HUES64 (cell line): Measurements from ENCODE around the gene TPRG1.

Source experiments
- H3K27ac ChIP-seq: 2 replicates; pipeline ENCODE4 v1.7.0; 2013; ENCODE audit warnings: low read depth, low read length, inconsistent platforms
- H3K27me3 ChIP-seq: 2 replicates; pipeline ENCODE4 v1.6.1; 2013; ENCODE audit warnings: mild to moderate bottlenecking, low read length; ENCODE audit not compliant: insufficient read depth
- H3K36me3 ChIP-seq: 2 replicates; pipeline ENCODE4 v1.6.1; 2013; ENCODE audit warnings: mild to moderate bottlenecking, low read length; ENCODE audit not compliant: insufficient read depth
- H3K4me1 ChIP-seq: 2 replicates; pipeline ENCODE4 v1.6.1; 2013; ENCODE audit warnings: mild to moderate bottlenecking, low read length, moderate library complexity; ENCODE audit not compliant: insufficient read depth
- H3K4me3 ChIP-seq: 2 replicates; pipeline ENCODE4 v1.5.1; 2013; ENCODE audit warnings: mild to moderate bottlenecking, low read length, moderate library complexity
- H3K9ac ChIP-seq: 2 replicates; pipeline ENCODE4 v1.6.1; 2013; ENCODE audit warnings: mild to moderate bottlenecking, low read depth, low read length
- H3K9me3 ChIP-seq: 2 replicates; pipeline ENCODE4 v1.6.1; 2013; ENCODE audit warnings: low read depth, low read length; ENCODE audit not compliant: insufficient read depth
- WGBS: fragments of 150-250, 120-280 bp; methylation state at CpG from one replicate; pipeline ENCODE4 v1.1.7; 2013; ENCODE audit warnings: missing lambda C conversion rate; 5-methylcytosine and 5-hydroxymethylcytosine counted together

The TPRG1 gene

DNA sequence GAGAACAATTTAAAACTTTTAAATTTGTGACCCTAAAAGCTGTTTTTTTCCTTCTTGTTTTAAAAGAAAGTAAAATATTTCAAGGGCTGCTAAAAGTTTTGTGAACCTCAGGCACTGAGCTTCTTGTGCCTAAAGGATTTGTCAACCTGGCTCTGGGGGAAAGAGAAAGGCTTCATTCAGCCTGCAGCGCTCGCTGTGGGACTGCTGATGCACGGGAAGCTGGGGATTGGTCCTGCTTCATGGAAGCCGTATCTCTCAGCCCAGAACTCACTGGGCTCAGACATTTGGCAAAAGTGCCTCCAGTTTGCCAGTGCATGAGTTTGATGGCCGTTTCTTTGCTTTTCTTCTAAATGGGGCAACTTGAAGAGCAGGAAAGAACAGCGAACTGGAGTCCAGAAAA is 30.8 kb downstream of the TPRG1 start:
- Histone ChIP-seq H3K4me1 (no peaks in the 10 kb centered on the region), H3K4me3 (no peak overlapping the region), H3K9ac (no peak overlapping the region), H3K27ac (no peak overlapping the region), H3K27me3 (no peaks in the 10 kb centered on the region), H3K36me3 (no peaks in the 10 kb centered on the region), H3K9me3 (no peaks in the 10 kb centered on the region)
- 90% methylated on average over 6 of the region's 6 CpGs for WGBS

DNA sequence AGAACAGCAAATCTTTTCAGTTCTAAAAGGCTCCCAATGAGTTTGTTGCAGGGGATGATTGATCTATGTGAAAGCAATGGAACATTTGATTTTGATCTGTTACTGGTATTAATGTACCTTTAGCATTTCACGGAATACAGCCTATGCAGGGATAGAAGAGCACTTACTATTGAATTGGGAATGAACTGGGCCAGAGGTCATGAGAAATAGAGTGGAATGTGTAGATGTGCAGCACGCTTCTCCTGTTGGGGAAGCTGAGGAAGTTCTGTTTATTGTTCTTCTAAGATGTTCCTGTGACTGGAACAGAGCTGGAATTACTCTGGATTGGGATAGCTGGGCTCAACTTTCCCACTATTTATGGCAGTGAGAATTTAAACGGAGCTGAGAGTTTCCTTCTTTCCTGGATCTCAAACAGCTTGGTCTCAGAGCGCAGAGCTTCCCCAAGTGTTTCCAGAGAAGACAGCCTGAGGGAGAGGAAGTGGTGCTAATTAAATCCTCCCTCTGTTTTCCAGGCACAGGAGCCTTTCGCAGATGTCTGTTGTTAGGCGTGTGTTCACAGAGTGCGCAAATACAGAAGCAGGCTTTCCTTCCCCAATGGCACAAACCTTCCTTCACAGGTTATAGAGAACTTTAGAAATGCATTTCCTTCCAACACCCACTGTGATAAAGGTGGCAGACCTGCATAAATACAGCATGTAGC is 32.5 kb downstream of the TPRG1 start:
- Histone ChIP-seq H3K4me1 (no peaks in the 10 kb centered on the region), H3K36me3 (no peaks in the 10 kb centered on the region), H3K4me3 (no peak overlapping the region), H3K9me3 (no peaks in the 10 kb centered on the region), H3K9ac (no peak overlapping the region), H3K27me3 (no peaks in the 10 kb centered on the region), H3K27ac (no peak overlapping the region)
- 91% methylated on average over 7 of the region's 7 CpGs for WGBS

DNA sequence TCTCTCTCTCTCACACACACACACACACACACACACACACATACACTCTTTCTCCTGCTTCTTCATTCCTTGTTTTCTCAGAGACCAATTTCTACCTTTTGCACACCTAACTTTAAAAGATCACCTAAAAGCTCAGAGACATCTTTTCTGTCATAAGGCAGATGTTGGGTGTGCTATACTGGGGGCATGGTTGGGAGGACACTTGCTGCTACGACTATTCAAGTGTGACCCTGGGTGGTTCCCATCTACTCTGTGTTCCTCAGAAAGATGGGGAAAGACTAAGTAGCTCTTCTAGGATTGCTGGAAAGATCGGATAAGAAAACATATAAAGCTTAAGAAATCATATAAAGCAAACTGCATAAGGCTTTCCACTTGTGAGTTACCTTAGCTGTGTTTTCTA is 33.2 kb downstream of the TPRG1 start:
- Histone ChIP-seq H3K27me3 (no peaks in the 10 kb centered on the region), H3K9me3 (no peaks in the 10 kb centered on the region), H3K36me3 (no peaks in the 10 kb centered on the region), H3K27ac (no peak overlapping the region), H3K4me3 (no peak overlapping the region), H3K9ac (no peak overlapping the region), H3K4me1 (no peaks in the 10 kb centered on the region)
- 92% methylated on average over 2 of the region's 2 CpGs for WGBS

DNA sequence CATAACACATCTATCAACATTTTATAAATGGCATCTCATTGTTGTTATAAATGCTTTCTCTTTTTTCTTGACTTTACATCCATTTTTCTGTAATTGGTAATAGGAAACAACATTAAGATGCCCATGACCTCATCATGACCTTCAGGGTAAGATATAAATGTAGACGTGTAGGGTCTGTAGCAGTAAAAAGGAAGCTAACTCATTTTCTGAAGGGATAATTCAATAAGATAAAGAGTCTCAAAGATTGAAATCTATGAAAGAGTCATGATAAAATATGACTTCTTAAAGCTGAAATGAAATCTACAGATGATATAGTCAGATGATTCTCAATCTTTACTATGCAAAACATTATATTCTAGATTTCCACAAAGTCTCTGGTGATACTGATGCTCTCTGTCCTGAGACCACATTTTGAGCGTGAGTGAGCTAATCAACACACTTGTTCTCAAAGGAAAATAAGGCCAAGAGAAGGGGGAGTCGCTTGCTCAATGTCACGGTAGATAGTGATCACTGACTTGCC is 38.5 kb downstream of the TPRG1 start:
- no peaks in the 10 kb centered on the region for H3K4me1 ChIP-seq
- no peaks in the 10 kb centered on the region for H3K27me3 ChIP-seq
- no peak overlapping the region for H3K27ac ChIP-seq
- no peak overlapping the region for H3K4me3 ChIP-seq
- no peaks in the 10 kb centered on the region for H3K36me3 ChIP-seq
- no peak overlapping the region for H3K9ac ChIP-seq
- WGBS: 92% methylated on average over 4 of the region's 4 CpGs
- no peaks in the 10 kb centered on the region for H3K9me3 ChIP-seq

DNA sequence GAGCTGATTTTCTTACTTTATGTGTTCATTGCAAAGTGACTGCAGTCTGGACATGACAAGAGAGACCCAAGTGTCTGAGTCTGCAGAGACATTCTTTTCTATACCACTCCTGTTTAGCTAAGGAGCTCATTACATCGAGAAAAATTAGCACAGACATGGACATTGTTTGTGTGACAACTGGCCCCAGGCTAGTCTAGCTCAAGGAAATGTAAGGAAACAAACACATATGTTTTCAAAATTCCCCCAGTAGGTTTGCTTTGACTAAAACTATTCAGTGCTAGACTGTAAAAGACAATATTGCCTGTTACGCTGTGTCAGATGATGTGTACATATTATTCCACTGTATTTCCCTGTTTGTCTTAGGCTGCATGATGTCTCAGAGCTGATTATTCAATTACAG is 40.9 kb downstream of the TPRG1 start:
- 94% methylated on average over 2 of the region's 2 CpGs for WGBS
- no peaks in the 10 kb centered on the region for H3K36me3 ChIP-seq
- H3K4me3 ChIP-seq: no peak overlapping the region
- H3K9me3 ChIP-seq: no peaks in the 10 kb centered on the region
- H3K4me1 ChIP-seq: no peaks in the 10 kb centered on the region
- no peak overlapping the region for H3K9ac ChIP-seq
- no peak overlapping the region for H3K27ac ChIP-seq
- H3K27me3 ChIP-seq: no peaks in the 10 kb centered on the region

DNA sequence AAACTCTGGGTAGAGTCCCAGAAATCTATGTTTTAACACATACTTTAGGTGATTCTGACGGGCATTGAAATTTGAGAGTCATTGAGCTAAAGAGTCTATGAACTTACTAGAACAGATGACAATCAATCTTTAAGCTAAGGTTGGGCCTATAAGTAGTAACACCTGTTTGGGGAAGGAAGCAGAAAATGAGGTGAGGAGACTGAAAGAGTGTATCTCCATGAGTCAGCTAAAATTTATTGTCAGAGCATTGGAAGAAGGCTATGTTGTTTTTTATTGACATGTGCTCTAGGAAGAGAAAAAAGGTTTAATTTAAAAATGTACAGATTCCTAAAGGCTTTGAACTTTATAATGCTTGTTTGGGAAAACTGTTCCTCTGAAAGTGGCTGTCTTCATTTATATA is 42.9 kb downstream of the TPRG1 start:
- H3K27ac ChIP-seq: no peak overlapping the region

DNA sequence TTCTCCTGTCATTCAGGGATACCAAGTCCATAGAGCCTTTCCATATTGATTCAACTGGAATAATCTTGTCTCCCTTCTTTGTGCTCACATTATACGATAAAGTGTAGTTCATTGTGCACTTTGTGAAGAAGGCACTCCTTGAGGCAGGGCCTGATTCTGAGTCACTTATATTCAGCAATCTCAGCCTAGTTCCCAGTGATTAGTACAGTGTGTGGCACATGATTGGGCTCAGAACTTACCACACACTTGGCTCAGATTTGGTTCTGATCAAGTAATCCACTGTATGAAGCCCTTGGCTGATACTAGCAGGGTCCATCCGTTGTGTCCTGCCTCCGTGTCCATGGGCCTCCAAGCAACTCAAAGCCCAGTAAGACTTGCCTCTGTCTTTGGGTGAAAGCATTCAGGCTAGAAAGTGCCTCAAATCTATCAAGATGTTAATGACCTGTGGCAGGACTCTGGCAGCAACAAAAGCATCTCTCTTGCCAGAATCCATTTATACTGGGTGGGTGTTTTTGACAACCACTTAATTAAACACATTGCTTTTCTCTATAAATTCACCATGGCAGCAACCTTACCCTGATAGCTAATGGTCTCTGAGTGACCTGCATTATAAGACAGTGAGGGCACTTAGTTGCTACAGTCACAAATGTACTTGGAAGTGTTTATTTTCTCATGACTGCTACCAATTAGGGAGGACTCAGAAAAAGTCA is 51.3 kb downstream of the TPRG1 start:
- no peak overlapping the region for H3K27ac ChIP-seq
- H3K27me3 ChIP-seq: no peaks in the 10 kb centered on the region
- WGBS: 98% methylated on average over 3 of the region's 3 CpGs
- no peak overlapping the region for H3K9ac ChIP-seq
- no peak overlapping the region for H3K4me3 ChIP-seq
- no peaks in the 10 kb centered on the region for H3K9me3 ChIP-seq
- no peaks in the 10 kb centered on the region for H3K36me3 ChIP-seq
- no peaks in the 10 kb centered on the region for H3K4me1 ChIP-seq

More for the DNA sequence above, 42.9 kb downstream of the TPRG1 start:
- Histone ChIP-seq H3K9me3 (no peaks in the 10 kb centered on the region), H3K27me3 (no peaks in the 10 kb centered on the region), H3K9ac (no peak overlapping the region), H3K4me3 (no peak overlapping the region), H3K36me3 (no peaks in the 10 kb centered on the region), H3K4me1 (no peaks in the 10 kb centered on the region)
- 90% methylated on average over 1 of the region's 1 CpG for WGBS

DNA sequence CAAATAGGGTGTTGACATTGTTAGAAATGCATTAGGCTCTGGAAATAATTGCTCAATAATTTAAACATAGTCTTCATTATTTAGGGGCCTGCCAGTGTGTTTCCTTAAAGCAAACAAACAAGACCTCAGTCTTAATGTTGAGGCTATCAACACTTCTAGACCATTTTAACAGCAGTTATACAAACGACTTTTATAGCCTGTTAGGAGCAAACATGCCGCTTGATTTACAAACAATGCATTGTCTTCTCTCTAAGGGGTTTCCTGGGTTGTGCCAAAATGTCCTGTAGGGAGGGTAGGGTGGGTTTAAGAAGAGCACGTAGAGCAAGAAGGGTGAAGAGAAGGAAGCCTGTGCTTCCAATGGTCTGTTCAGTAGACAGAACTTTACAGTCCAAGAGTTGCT is 53.7 kb downstream of the TPRG1 start:
- H3K4me1 ChIP-seq: no peaks in the 10 kb centered on the region
- no peaks in the 10 kb centered on the region for H3K9me3 ChIP-seq
- H3K9ac ChIP-seq: no peak overlapping the region
- no peaks in the 10 kb centered on the region for H3K27me3 ChIP-seq
- H3K4me3 ChIP-seq: no peak overlapping the region
- no peak overlapping the region for H3K27ac ChIP-seq
- no peaks in the 10 kb centered on the region for H3K36me3 ChIP-seq
- WGBS: 75% methylated on average over 3 of the region's 3 CpGs

DNA sequence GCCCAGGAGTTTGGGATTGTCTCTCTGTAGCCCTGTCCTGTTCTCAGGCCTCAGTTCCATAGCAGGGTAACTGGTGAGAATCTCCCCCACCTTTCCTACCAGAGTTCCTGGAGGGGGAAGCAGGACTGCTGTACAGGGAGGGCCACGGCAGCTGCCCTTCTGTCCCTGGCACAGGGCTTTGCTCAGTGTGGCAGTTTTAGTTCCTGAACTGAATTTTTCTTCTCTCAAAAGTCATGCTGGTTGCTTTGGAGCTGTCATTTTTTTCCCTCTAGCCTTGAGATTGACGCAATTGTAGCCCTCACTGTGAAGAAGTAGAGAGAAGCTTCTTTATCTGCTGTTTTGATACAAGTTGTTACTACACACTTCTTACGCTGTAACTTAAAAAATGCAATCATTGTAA is 55.5 kb downstream of the TPRG1 start:
- WGBS: 90% methylated on average over 2 of the region's 3 CpGs
- Histone ChIP-seq H3K4me1 (no peaks in the 10 kb centered on the region), H3K27me3 (no peaks in the 10 kb centered on the region), H3K9me3 (no peaks in the 10 kb centered on the region), H3K36me3 (no peaks in the 10 kb centered on the region), H3K4me3 (no peak overlapping the region), H3K9ac (no peak overlapping the region), H3K27ac (no peak overlapping the region)

DNA sequence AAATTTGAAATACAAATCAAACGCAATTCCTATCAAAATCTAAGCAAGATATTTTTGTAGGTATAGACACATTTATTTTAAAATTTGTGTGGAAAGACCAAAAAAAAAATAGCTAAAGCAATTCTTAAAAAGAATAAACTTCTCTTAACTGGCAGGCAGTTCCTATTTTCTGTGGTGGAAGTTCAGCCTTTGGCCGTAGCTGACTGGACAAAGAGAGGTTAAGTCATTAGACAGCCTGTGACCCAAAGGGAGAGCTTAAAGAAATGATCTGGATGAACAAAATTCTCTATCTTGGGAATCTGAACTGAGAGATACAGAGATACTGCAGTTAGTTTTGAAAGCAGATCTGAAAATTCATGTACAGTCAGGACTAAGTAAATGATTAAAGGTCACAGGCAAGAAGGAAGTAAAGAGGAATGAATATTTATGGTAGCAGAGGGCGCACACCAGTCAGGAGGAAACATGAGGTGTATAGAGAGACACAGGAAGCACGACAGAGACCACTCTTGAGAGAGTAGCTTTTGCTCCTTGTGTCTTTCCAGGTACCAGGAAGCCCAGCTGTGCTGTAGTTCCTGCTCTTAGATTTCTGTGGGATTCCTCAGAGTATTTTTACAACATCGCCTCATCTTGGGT is 57.5 kb downstream of the TPRG1 start:
- 90% methylated on average over 4 of the region's 5 CpGs for WGBS
- no peaks in the 10 kb centered on the region for H3K9me3 ChIP-seq
- no peaks in the 10 kb centered on the region for H3K4me1 ChIP-seq
- no peak overlapping the region for H3K27ac ChIP-seq
- no peak overlapping the region for H3K4me3 ChIP-seq
- no peaks in the 10 kb centered on the region for H3K27me3 ChIP-seq
- H3K36me3 ChIP-seq: no peaks in the 10 kb centered on the region
- no peak overlapping the region for H3K9ac ChIP-seq

DNA sequence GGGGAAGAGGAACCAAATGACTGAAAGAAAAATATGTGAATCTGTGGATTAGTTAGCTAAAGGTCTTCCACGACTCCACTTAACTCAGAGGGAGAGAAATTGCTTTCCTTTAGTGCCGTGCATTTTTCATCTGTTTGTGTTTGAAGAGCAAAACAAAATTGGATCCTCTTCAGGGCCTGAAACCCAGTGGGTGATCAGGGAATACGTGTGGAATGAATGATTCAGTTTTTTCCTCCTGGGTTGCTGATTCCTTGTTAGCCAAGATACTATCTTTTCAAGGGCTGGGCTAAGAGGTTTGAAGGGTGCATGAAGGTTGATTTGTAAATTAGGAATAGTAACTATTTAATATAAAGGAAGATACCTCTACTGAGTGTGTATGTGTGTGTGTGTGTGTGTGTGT is 61.0 kb downstream of the TPRG1 start:
- WGBS: 95% methylated on average over 3 of the region's 3 CpGs
- no peak overlapping the region for H3K9ac ChIP-seq
- no peaks in the 10 kb centered on the region for H3K4me1 ChIP-seq
- no peaks in the 10 kb centered on the region for H3K36me3 ChIP-seq
- H3K27ac ChIP-seq: no peak overlapping the region
- no peaks in the 10 kb centered on the region for H3K9me3 ChIP-seq
- no peaks in the 10 kb centered on the region for H3K27me3 ChIP-seq
- no peak overlapping the region for H3K4me3 ChIP-seq
